Ishikawa (cell line): ENCODE measurements around the gene LCT.

Experiments
- CEBPB ChIP-seq: IDR thresholded peaks from 2 replicates; pipeline ENCODE4 v1.6.1; 2012
- CREB1 ChIP-seq: IDR thresholded peaks from 2 replicates; pipeline ENCODE4 v1.6.1; 2012; ENCODE audit warnings: low read depth
- EGR1 ChIP-seq: IDR thresholded peaks from 2 replicates; pipeline ENCODE4 v1.6.1; 2012
- EP300 ChIP-seq: IDR thresholded peaks from 2 replicates; pipeline ENCODE4 v1.6.1; 2012; ENCODE audit warnings: borderline replicate concordance
- FOXM1 ChIP-seq: IDR thresholded peaks from 2 replicates; pipeline ENCODE4 v1.6.1; 2012; ENCODE audit warnings: low read depth, borderline replicate concordance
- MAX ChIP-seq: IDR thresholded peaks from 2 replicates; pipeline ENCODE4 v1.6.1; 2012
- NFIC ChIP-seq: IDR thresholded peaks from 2 replicates; pipeline ENCODE4 v1.6.1; 2012
- RAD21 ChIP-seq: IDR thresholded peaks from 2 replicates; pipeline ENCODE4 v1.6.1; 2012; ENCODE audit warnings: low read depth
- REST ChIP-seq: IDR thresholded peaks from 2 replicates; pipeline ENCODE4 v1.6.1; 2012; ENCODE audit warnings: low read depth, mild to moderate bottlenecking
- TAF1 ChIP-seq: IDR thresholded peaks from 2 replicates; pipeline ENCODE4 v1.6.1; 2012; ENCODE audit warnings: low read depth, mild to moderate bottlenecking
- TCF12 ChIP-seq: IDR thresholded peaks from 2 replicates; pipeline ENCODE4 v1.6.1; 2012; ENCODE audit warnings: low read depth
- TEAD4 ChIP-seq: IDR thresholded peaks from 2 replicates; pipeline ENCODE4 v1.6.1; 2012
- USF1 ChIP-seq: IDR thresholded peaks from 2 replicates; pipeline ENCODE4 v1.6.1; 2012
- YY1 ChIP-seq: IDR thresholded peaks from 2 replicates; pipeline ENCODE4 v1.6.1; 2012; ENCODE audit warnings: low read depth
- ZBTB7A ChIP-seq: IDR thresholded peaks from 2 replicates; pipeline ENCODE4 v1.6.1; 2012; ENCODE audit warnings: low read depth

Gene LCT

GRCh38 chr2:135799738-135800137 lies 37.2 kb downstream of the LCT start:
- TF ChIP-seq CEBPB (no peak), NFIC (no peak), EP300 (no peak), FOXM1 (no peak), TEAD4 (no peak), TAF1 (no peak), REST (no peak), YY1 (no peak), MAX (no peak), ZBTB7A (no peak), TCF12 (no peak), RAD21 (no peak), USF1 (no peak), CREB1 (no peak), EGR1 (no peak)

- no peak for TF ChIP-seq FOXM1
- TF ChIP-seq YY1: no peak
- no peak for TF ChIP-seq RAD21
- TF ChIP-seq NFIC: no peak
- TF ChIP-seq REST: no peak
- no peak for TF ChIP-seq CREB1
These were observed 38.2 kb downstream of the LCT start for GRCh38 chr2:135798762-135799161.

- TF ChIP-seq NFIC (no peak), CREB1 (no peak), YY1 (no peak), ZBTB7A (no peak), TCF12 (no peak), TAF1 (no peak), EP300 (no peak), EGR1 (no peak), CEBPB (no peak), USF1 (no peak), FOXM1 (no peak), REST (no peak), RAD21 (no peak), MAX (no peak), TEAD4 (no peak)
These were observed 38.7 kb downstream of the LCT start for GRCh38 chr2:135798275-135798705.

GRCh38 chr2:135797497-135798274 lies 39.3 kb downstream of the LCT start:
- peak; percentile 72 for TF ChIP-seq MAX
- TF ChIP-seq EGR1: no peak
- peak; percentile 73 for TF ChIP-seq RAD21
